ENCODE data around the gene VGLL3. TPM values are rescaled to one million over a fixed set of nuclear protein-coding genes. Genes with fewer than 3 reads are reported as not detected.

The VGLL3 gene
- total and polyA plus RNA-seq, 2 of the 4 experiments (the other 2 are of a cell fraction) = 46.2 to 97.3 TPM

GRCh38 chr3:86913160-86913559 lies 77.8 kb downstream of the VGLL3 start:
- no peaks in the 10 kb centered on the region; the same call in 1 of the 2 replicates for H3K9me1 ChIP-seq (ENCODE audit: insufficient read depth, low read length)
- no peak overlapping the region for H3K14ac ChIP-seq (replicated peaks; ENCODE audit: low read depth, low read length)
- no peak overlapping the region for H3K27ac ChIP-seq (ENCODE audit: insufficient read depth, low read length)
- TF ChIP-seq USF2 (IDR thresholded peaks at IDR 0.05; ENCODE audit: low read depth, low read length) = no peak
- H3K4me2 ChIP-seq (ENCODE audit: low read depth, low read length) = no peak overlapping the region
- no peak overlapping the region for H2AK5ac ChIP-seq (ENCODE audit: low read depth, low read length)
- H2BK120ac ChIP-seq (ENCODE audit: low read depth, low read length) = no peak overlapping the region
- H3K23ac ChIP-seq (ENCODE audit: low read depth, low read length) = no peak overlapping the region
- no peak overlapping the region for H2BK20ac ChIP-seq (ENCODE audit: low read depth, low read length)
- ATAC-seq (ENCODE audit: low read depth) (no peak), DNase-seq (no peak)
- H3K4ac ChIP-seq (ENCODE audit: low read depth, low read length) = no peak overlapping the region
- H3K56ac ChIP-seq (ENCODE audit: extremely low read depth, insufficient read depth, low read length) = no peak overlapping the region
- no peak overlapping the region for H3K18ac ChIP-seq (ENCODE audit: low read depth, low read length)
- no peaks in the 10 kb centered on the region for H4K20me1 ChIP-seq (ENCODE audit: insufficient read depth, low read length)
- H3K4me3 ChIP-seq (ENCODE audit: insufficient read depth, low read depth, low read length) = no peak overlapping the region
- no peaks in the 10 kb centered on the region for H3K27me3 ChIP-seq (ENCODE audit: control insufficient read depth, insufficient read depth, low read length)
- WGBS, 2 experiments (ENCODE audit: extremely low coverage in 2 of 2, insufficient read length in 1 of 2) = 63% methylated on average over 1 of the region's 3 CpGs; no CpG with 5 or more reads in 1 of the 2 experiments
- no peaks in the 10 kb centered on the region for H3K79me1 ChIP-seq (ENCODE audit: low read depth in 1 of 2, low read length in 2 of 2)
- no peak overlapping the region for H4K5ac ChIP-seq (ENCODE audit: low read depth, low read length)
- in situ Hi-C loops (cut with MboI; ENCODE audit: low sequenced_read_pairs) = no loop called here
- no peak overlapping the region for H2AFZ ChIP-seq (replicated peaks; ENCODE audit: low read length, poor library complexity)
- intact Hi-C loops (cut with micrococcal nuclease) = no loop called here
- H3K36me3 ChIP-seq (ENCODE audit: control insufficient read depth, insufficient read depth, low read length) = no peaks in the 10 kb centered on the region
- no peaks in the 10 kb centered on the region for H3K4me1 ChIP-seq (ENCODE audit: control insufficient read depth, insufficient read depth, low read length)
- dilution Hi-C loops (cut with HindIII; ENCODE audit: low sequenced_read_pairs, unreplicated experiment) = no loop called here
- H3K9me3 ChIP-seq (ENCODE audit: control insufficient read depth, insufficient read depth, low read length) = no peaks in the 10 kb centered on the region
- no peak overlapping the region for H2BK15ac ChIP-seq (ENCODE audit: low read depth, low read length)
- H4K91ac ChIP-seq (ENCODE audit: insufficient read depth, low read depth, low read length) = no peak overlapping the region
- H3K9ac ChIP-seq (ENCODE audit: low read depth, low read length) = no peak overlapping the region
- H2BK5ac ChIP-seq (ENCODE audit: low read depth, low read length, poor library complexity, severe bottlenecking) = no peak overlapping the region
- CTCF ChIA-PET = interaction anchor here (0.5 kb wide), 1 partner anchor 34 kb away, joined by 3 read pairs; no protein-coding TSS in a partner anchor
- no TSS peak for BruUV-seq (replicated peaks)
- H2AK9ac ChIP-seq (replicated peaks; ENCODE audit: low read depth, low read length, poor library complexity) = no peak overlapping the region
- POLR2A ChIA-PET (ENCODE audit: unreplicated experiment) = no interaction called here
- H4K8ac ChIP-seq (ENCODE audit: low read depth in 2 of 2, low read length in 2 of 2) = no peak overlapping the region
